GM12878 (cell line): ENCODE results near the gene PAQR5. TPM values are rescaled to one million over a fixed set of nuclear protein-coding genes. Genes with fewer than 3 reads are reported as not detected.

Experiments
- GATAD2B ChIP-seq: fragments of 450-650 bp; conservative IDR thresholded peaks from 2 replicates; pipeline ENCODE4 v1.6.1; 2017; ENCODE audit warnings: low read depth, mild to moderate bottlenecking, moderate library complexity
- IRF5 ChIP-seq: fragments of 450-650 bp; IDR thresholded peaks from 2 replicates; pipeline ENCODE4 v1.6.1; 2017; ENCODE audit warnings: borderline replicate concordance
- LARP7 ChIP-seq: fragments of 450-650 bp; IDR thresholded peaks from 2 replicates; pipeline ENCODE4 v1.6.1; 2017; ENCODE audit warnings: mild to moderate bottlenecking
- NBN ChIP-seq: fragments of 450-650 bp; IDR thresholded peaks from 2 replicates; pipeline ENCODE4 v1.6.1; 2016
- SREBF1 ChIP-seq: IDR thresholded peaks from 2 replicates; pipeline ENCODE4 v1.6.1; 2012; ENCODE audit warnings: mild to moderate bottlenecking, low read length
- polyA plus RNA-seq, 11 experiments: library from polyadenylated mRNA; depleted of rRNA in 4 of 11; unstranded in 6 of 11; stranded (reverse) in 5 of 11; fragments of >200 nt; fragmentation: Nextera tagmentation in 4 of 11; fragmentation: Illumina TruSeq in 1 of 11; extraction: Ambion mirVana in 4 of 11; extraction: Trizol in 1 of 11; gene quantifications; 1 replicate in 1 of 11; 2 replicates in 10 of 11; pipeline versions ENCODE4 v1.2.1 to v1.2.3, GENCODE V29; 2011 to 2016; ENCODE audit warnings: inconsistent platforms in 2 of 11, missing spikeins in 2 of 11, low read depth in 1 of 11
- total RNA-seq, 4 experiments: library from RNA; depleted of rRNA in 3 of 4; stranded (reverse); fragments of >200 nt in 3 of 4; fragmentation: Illumina TruSeq in 1 of 4; extraction: Trizol in 1 of 4; gene quantifications; 2 replicates each; pipeline versions ENCODE4 v1.2.1 to v1.2.3, GENCODE V29; 2013 to 2021
- TF ChIP-seq, protein P1 (sequence below), 3 experiments: IDR thresholded peaks in 2 of 3; conservative IDR thresholded peaks in 1 of 3; 2 replicates each; pipeline ENCODE4 v1.5.1; 2011; ENCODE audit warnings: low read depth in 3 of 3, low read length in 3 of 3, mild to moderate bottlenecking in 3 of 3, control low read depth in 2 of 3, moderate library complexity in 2 of 3, inconsistent platforms in 1 of 3, mixed read lengths in 1 of 3; ENCODE audit not compliant: control insufficient read depth in 2 of 3, insufficient read depth in 1 of 3; ENCODE audit errors: extremely low read depth in 1 of 3
- TF ChIP-seq, protein P2 (sequence below): fragments of 450-650 bp; IDR thresholded peaks from 2 replicates; pipeline ENCODE4 v1.6.1; 2016; ENCODE audit warnings: mild to moderate bottlenecking, moderate library complexity, borderline replicate concordance

The PAQR5 gene
- total and polyA plus RNA-seq, 10 of the 15 experiments (the other 5 are each of a cell fraction or from before 2014, with no cell fraction given), result 0.02 to 0.03 TPM; not detected in 8

DNA sequence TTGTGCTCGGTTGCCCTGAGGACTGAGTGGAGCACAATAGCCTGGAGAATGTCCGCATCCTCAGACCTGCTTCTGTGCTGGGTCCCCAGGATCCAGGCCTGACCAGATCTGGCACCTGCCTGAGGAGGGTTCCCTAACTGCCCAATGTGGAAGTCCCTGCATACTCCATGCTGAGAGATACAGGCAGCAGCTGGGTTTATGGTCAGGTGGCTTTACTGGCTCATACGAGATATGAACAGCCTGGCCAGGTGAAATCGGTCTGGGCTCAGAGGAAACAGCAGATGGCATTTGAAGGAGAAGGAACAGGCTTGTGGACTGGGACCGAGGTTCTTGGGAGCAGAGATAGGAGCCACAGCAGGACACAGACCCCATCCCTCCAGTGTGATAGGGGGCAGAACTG, 97.3 kb downstream of the PAQR5 start (continued):
- TF ChIP-seq IRF5 (no peak), NBN (no peak), SREBF1 (no peak), LARP7 (no peak), GATAD2B (no peak)
- TF ChIP-seq, protein P1, sequence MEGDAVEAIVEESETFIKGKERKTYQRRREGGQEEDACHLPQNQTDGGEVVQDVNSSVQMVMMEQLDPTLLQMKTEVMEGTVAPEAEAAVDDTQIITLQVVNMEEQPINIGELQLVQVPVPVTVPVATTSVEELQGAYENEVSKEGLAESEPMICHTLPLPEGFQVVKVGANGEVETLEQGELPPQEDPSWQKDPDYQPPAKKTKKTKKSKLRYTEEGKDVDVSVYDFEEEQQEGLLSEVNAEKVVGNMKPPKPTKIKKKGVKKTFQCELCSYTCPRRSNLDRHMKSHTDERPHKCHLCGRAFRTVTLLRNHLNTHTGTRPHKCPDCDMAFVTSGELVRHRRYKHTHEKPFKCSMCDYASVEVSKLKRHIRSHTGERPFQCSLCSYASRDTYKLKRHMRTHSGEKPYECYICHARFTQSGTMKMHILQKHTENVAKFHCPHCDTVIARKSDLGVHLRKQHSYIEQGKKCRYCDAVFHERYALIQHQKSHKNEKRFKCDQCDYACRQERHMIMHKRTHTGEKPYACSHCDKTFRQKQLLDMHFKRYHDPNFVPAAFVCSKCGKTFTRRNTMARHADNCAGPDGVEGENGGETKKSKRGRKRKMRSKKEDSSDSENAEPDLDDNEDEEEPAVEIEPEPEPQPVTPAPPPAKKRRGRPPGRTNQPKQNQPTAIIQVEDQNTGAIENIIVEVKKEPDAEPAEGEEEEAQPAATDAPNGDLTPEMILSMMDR (IDR thresholded peaks at IDR 0.05 in 2 of 3, conservative IDR thresholded peaks at IDR 0.05 in 1 of 3; ENCODE audit: control insufficient read depth in 2 of 3, extremely low read depth in 1 of 3, insufficient read depth in 1 of 3, low read depth in 3 of 3, low read length in 3 of 3), result no peak
- TF ChIP-seq, protein P2, sequence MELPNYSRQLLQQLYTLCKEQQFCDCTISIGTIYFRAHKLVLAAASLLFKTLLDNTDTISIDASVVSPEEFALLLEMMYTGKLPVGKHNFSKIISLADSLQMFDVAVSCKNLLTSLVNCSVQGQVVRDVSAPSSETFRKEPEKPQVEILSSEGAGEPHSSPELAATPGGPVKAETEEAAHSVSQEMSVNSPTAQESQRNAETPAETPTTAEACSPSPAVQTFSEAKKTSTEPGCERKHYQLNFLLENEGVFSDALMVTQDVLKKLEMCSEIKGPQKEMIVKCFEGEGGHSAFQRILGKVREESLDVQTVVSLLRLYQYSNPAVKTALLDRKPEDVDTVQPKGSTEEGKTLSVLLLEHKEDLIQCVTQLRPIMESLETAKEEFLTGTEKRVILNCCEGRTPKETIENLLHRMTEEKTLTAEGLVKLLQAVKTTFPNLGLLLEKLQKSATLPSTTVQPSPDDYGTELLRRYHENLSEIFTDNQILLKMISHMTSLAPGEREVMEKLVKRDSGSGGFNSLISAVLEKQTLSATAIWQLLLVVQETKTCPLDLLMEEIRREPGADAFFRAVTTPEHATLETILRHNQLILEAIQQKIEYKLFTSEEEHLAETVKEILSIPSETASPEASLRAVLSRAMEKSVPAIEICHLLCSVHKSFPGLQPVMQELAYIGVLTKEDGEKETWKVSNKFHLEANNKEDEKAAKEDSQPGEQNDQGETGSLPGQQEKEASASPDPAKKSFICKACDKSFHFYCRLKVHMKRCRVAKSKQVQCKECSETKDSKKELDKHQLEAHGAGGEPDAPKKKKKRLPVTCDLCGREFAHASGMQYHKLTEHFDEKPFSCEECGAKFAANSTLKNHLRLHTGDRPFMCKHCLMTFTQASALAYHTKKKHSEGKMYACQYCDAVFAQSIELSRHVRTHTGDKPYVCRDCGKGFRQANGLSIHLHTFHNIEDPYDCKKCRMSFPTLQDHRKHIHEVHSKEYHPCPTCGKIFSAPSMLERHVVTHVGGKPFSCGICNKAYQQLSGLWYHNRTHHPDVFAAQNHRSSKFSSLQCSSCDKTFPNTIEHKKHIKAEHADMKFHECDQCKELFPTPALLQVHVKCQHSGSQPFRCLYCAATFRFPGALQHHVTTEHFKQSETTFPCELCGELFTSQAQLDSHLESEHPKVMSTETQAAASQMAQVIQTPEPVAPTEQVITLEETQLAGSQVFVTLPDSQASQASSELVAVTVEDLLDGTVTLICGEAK, result no peak
- TF ChIP-seq, all 136 proteins: peak for 0
